Neuronal stem cell (in vitro differentiated cells): Measurements from ENCODE around the gene MAPK4.
"Not testable (repeated sequence)": the region's sequence is repeated elsewhere in the genome, so short reads cannot be mapped to it uniquely, and the experiment has no call there.

Experiments used
- DNase-seq: peaks from one replicate; pipeline ENCODE4 v3.0.0-alpha.2; 2013; ENCODE audit warnings: low spot score
- H2AFZ ChIP-seq: one replicate; pipeline ENCODE4 v1.6.1; 2013; ENCODE audit warnings: mild to moderate bottlenecking, low read length, inconsistent platforms
- H2AK5ac ChIP-seq: 2 replicates; pipeline ENCODE4 v1.6.1; 2013; ENCODE audit warnings: low read depth, mild to moderate bottlenecking, inconsistent platforms, low read length, moderate library complexity, mixed read lengths
- H2BK120ac ChIP-seq: 2 replicates; pipeline ENCODE4 v1.6.1; 2013; ENCODE audit warnings: low read depth, mild to moderate bottlenecking, inconsistent platforms, low read length, moderate library complexity, mixed read lengths
- H2BK12ac ChIP-seq: one replicate; pipeline ENCODE4 v1.6.1; 2013; ENCODE audit warnings: low read length, inconsistent platforms
- H2BK15ac ChIP-seq: 2 replicates; pipeline ENCODE4 v1.6.1; 2013; ENCODE audit warnings: mild to moderate bottlenecking, low read length, inconsistent platforms, mixed read lengths
- H2BK5ac ChIP-seq: one replicate; pipeline ENCODE4 v1.6.1; 2013; ENCODE audit warnings: inconsistent platforms, mild to moderate bottlenecking, low read length, moderate library complexity
- H3K14ac ChIP-seq: one replicate; pipeline ENCODE4 v1.6.1; 2013; ENCODE audit warnings: low read length, inconsistent platforms
- H3K18ac ChIP-seq: 2 replicates; pipeline ENCODE4 v1.6.1; 2013; ENCODE audit warnings: low read length, inconsistent platforms
- H3K23ac ChIP-seq: 2 replicates; pipeline ENCODE4 v1.6.1; 2013; ENCODE audit warnings: low read depth, mild to moderate bottlenecking, mixed read lengths, low read length, inconsistent platforms; ENCODE audit not compliant: poor library complexity
- H3K27ac ChIP-seq: replicated peaks from 3 replicates; pipeline ENCODE4 v1.5.1; 2013; ENCODE audit warnings: low read length, inconsistent platforms
- H3K27me3 ChIP-seq, 3 experiments: 2 replicates each; pipeline ENCODE4 v1.6.1; 2013; ENCODE audit warnings: low read length in 3 of 3, mild to moderate bottlenecking in 2 of 3, inconsistent platforms in 1 of 3, low read depth in 1 of 3, mixed read lengths in 1 of 3, moderate library complexity in 1 of 3; ENCODE audit not compliant: control insufficient read depth in 3 of 3, insufficient read depth in 3 of 3
- H3K36me3 ChIP-seq, 2 donors: replicated peaks in 1 of 2; 2 replicates each; pipeline ENCODE4 v1.6.1; 2013; ENCODE audit warnings: low read length in 2 of 2; ENCODE audit not compliant: control insufficient read depth in 2 of 2, insufficient read depth in 2 of 2
- H3K4ac ChIP-seq: 2 replicates; pipeline ENCODE4 v1.6.1; 2013; ENCODE audit warnings: inconsistent platforms, mild to moderate bottlenecking, low read length, moderate library complexity
- H3K4me1 ChIP-seq, 2 donors: 1 replicate in 1 of 2; 2 replicates in 1 of 2; pipeline ENCODE4 v1.6.1; 2013; ENCODE audit warnings: low read length in 2 of 2, low read depth in 1 of 2; ENCODE audit not compliant: control insufficient read depth in 2 of 2, insufficient read depth in 1 of 2
- H3K4me2 ChIP-seq: one replicate; pipeline ENCODE4 v1.6.1; 2013; ENCODE audit warnings: mild to moderate bottlenecking, low read length, inconsistent platforms; ENCODE audit not compliant: insufficient read depth, poor library complexity, severe bottlenecking
- H3K4me3 ChIP-seq, 2 donors: 2 replicates each; pipeline ENCODE4 v1.5.1; 2013; ENCODE audit warnings: low read length in 2 of 2, mild to moderate bottlenecking in 2 of 2, inconsistent platforms in 1 of 2, moderate library complexity in 1 of 2
- H3K79me1 ChIP-seq: one replicate; pipeline ENCODE4 v1.6.1; 2013; ENCODE audit warnings: low read depth, mild to moderate bottlenecking, inconsistent platforms, low read length, moderate library complexity
- H3K9ac ChIP-seq: one replicate; pipeline ENCODE4 v1.6.1; 2013; ENCODE audit warnings: mild to moderate bottlenecking, low read depth, low read length, inconsistent platforms; ENCODE audit not compliant: poor library complexity
- H3K9me3 ChIP-seq, 2 donors: replicated peaks in 1 of 2; 2 replicates each; pipeline versions ENCODE3 to v1.6.1; 2013; ENCODE audit warnings: low read length in 2 of 2, mild to moderate bottlenecking in 2 of 2, inconsistent platforms in 1 of 2, low read depth in 1 of 2, mixed read lengths in 1 of 2, moderate library complexity in 1 of 2; ENCODE audit not compliant: control insufficient read depth in 2 of 2, insufficient read depth in 1 of 2
- H4K8ac ChIP-seq: one replicate; pipeline ENCODE4 v1.6.1; 2013; ENCODE audit warnings: low read depth, mild to moderate bottlenecking, inconsistent platforms, low read length, moderate library complexity
- H4K91ac ChIP-seq: one replicate; pipeline ENCODE4 v1.6.1; 2013; ENCODE audit warnings: low read length, low read depth, mild to moderate bottlenecking, inconsistent platforms; ENCODE audit not compliant: poor library complexity
- WGBS, 2 donors: extraction: QIAGEN DNeasy Blood & Tissue Kit; methylation state at CpG; one replicate each; pipeline ENCODE4 v1.1.7; 2013; ENCODE audit warnings: missing lambda C conversion rate in 2 of 2, mixed read lengths in 1 of 2; ENCODE audit not compliant: insufficient read length in 2 of 2, insufficient replicate concordance in 1 of 2; ENCODE audit errors: extremely low coverage in 2 of 2; 5-methylcytosine and 5-hydroxymethylcytosine counted together

The MAPK4 gene

DNA sequence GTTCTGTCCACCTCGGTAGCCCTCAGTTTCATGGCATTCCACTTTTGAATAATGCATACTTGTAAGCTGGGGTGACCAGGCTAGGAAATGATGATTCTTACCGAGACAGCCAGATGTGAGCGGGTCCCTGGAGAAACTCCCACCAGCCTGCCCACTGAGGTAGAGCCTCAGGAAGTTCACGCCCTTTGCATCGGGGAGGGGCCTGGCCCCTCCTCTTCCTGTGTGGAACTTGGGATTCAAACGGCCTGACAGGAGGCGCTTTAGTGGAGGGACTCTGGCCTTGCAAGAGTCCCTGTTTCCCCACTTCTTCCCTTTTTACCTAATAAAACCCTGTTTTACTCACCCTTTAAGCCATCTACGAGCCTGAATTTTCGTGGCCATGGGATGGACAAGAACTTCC is 215.3 kb downstream of the MAPK4 start:
- Histone ChIP-seq H3K4me2 (no peak overlapping the region), H2AK5ac (no peak overlapping the region), H3K9ac (no peak overlapping the region), H3K23ac (no peak overlapping the region), H4K8ac (no peak overlapping the region), H3K27ac (no peak overlapping the region), H3K79me1 (no peaks in the 10 kb centered on the region), H3K9me3 (no peaks in the 10 kb centered on the region), H3K4me1 (no peaks in the 10 kb centered on the region), H2BK5ac (no peak overlapping the region), H3K14ac (no peak overlapping the region), H3K4ac (no peak overlapping the region), H4K91ac (no peak overlapping the region), H2AFZ (peak overlapping the region; percentile 13), H2BK15ac (no peak overlapping the region), H3K4me3 (no peak overlapping the region), H3K36me3 (no peaks in the 10 kb centered on the region), H2BK12ac (no peak overlapping the region), H3K18ac (no peak overlapping the region), H3K27me3 (peaks cover 0 to 10% (median 0%) of the 10 kb centered on the region in 3 experiments), H2BK120ac (no peak overlapping the region)
- WGBS, 2 donors: no CpG with 5 or more reads among the region's 9 CpGs
- DNase-seq: no peak

DNA sequence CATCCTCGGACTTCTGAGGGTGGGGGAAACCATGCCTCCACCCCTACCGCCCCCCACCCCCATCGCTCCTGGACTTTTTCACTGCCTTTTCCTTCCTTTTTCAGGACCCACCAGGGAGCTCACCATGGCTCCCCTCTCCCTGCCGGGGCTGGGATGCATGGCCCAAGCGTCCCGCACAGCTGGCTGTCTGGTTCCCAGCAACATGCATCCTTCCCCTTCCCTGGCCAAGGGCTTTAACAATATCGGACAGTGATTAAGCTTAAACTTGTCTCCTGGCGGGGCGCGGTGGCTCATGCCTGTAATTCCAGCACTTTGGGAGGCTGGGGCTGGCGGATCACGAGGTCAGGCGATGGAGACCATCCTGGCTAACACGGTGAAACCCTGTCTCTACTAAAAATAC is 215.8 kb downstream of the MAPK4 start:
- Histone ChIP-seq H3K18ac (no peak overlapping the region), H2BK5ac (no peak overlapping the region), H3K36me3 (no peaks in the 10 kb centered on the region), H3K4me3 (no peak overlapping the region), H2AK5ac (no peak overlapping the region), H3K4me2 (no peak overlapping the region), H3K27ac (no peak overlapping the region), H3K23ac (no peak overlapping the region), H2BK120ac (no peak overlapping the region), H3K9me3 (no peaks in the 10 kb centered on the region), H4K8ac (no peak overlapping the region), H3K9ac (no peak overlapping the region), H2AFZ (peak overlapping the region; percentile 13), H3K79me1 (no peaks in the 10 kb centered on the region), H3K4me1 (peaks cover 1 to 4% of the 10 kb centered on the region in 2 donors), H2BK15ac (no peak overlapping the region), H3K14ac (no peak overlapping the region), H4K91ac (no peak overlapping the region), H2BK12ac (no peak overlapping the region), H3K4ac (no peak overlapping the region), H3K27me3 (peaks cover 0 to 10% (median 0%) of the 10 kb centered on the region in 3 experiments)
- no CpG with 5 or more reads among the region's 14 CpGs for WGBS, 2 donors
- DNase-seq: no peak

DNA sequence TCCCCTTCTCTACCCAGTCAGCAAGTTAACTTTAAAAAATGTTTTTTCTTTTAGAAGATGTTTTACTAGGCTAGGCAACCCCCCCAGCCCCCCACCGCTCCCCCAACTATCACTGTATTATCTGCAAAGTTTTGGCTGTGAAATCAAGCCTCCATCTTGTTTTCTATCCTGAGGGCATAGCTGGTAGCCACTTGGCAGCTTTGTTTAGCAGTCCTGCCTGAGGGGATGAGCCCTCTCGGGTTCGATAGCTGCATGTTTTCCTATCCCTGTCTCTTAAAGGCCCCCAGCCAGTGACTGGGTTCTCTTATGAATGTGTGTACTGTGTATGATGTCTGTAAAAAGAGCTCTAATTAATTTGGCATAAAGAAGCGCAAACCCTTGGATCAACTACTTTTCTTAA is 216.5 kb downstream of the MAPK4 start:
- no peak overlapping the region for H3K4me3 ChIP-seq
- no peak overlapping the region for H3K27ac ChIP-seq
- no peak overlapping the region for H3K14ac ChIP-seq
- H3K23ac ChIP-seq: no peak overlapping the region
- no peak for DNase-seq
- no peak overlapping the region for H2AK5ac ChIP-seq
- H3K27me3 ChIP-seq: peaks cover 0 to 10% (median 0%) of the 10 kb centered on the region in 3 experiments
- no peaks in the 10 kb centered on the region for H3K79me1 ChIP-seq
- no peak overlapping the region for H4K8ac ChIP-seq
- H2AFZ ChIP-seq: no peak overlapping the region
- H2BK5ac ChIP-seq: no peak overlapping the region
- H3K4me1 ChIP-seq: peaks cover 1 to 4% of the 10 kb centered on the region in 2 donors
- no peak overlapping the region for H3K4me2 ChIP-seq
- no peak overlapping the region for H3K9ac ChIP-seq
- no peak overlapping the region for H3K4ac ChIP-seq
- H3K9me3 ChIP-seq: no peaks in the 10 kb centered on the region
- no peaks in the 10 kb centered on the region for H3K36me3 ChIP-seq
- H3K18ac ChIP-seq: no peak overlapping the region
- H2BK120ac ChIP-seq: no peak overlapping the region
- WGBS, 2 donors: no CpG with 5 or more reads among the region's 4 CpGs
- H4K91ac ChIP-seq: no peak overlapping the region
- H2BK12ac ChIP-seq: no peak overlapping the region
- no peak overlapping the region for H2BK15ac ChIP-seq

DNA sequence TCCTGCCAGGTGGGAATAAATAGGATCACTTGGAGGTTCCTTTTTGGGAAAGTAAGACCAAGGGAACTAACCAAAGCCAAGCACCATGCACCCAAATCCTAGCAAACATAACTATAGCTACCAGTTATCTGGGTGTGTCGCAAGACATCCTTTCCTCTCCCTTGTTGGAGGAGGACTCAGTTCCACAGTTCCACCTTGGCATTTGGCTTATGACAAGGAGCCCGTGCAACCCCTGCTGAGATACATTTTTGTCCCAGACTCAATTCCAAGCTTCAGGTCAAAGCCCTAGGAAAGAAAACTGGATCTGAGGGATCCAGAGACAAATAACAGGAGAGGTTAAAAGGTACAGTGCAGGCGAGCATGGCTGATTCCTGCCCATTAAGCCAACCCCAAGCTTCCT is 219.1 kb downstream of the MAPK4 start:
- H2BK120ac ChIP-seq, H2BK15ac ChIP-seq, H3K79me1 ChIP-seq, H2BK5ac ChIP-seq, H2BK12ac ChIP-seq, H3K4me2 ChIP-seq, H3K9me3 ChIP-seq, H3K27me3 ChIP-seq, H3K4me1 ChIP-seq, H3K4me3 ChIP-seq, H4K8ac ChIP-seq, DNase-seq, H4K91ac ChIP-seq, H3K14ac ChIP-seq, H3K27ac ChIP-seq, H3K9ac ChIP-seq, H3K18ac ChIP-seq, H3K36me3 ChIP-seq, H3K23ac ChIP-seq, H2AK5ac ChIP-seq, H2AFZ ChIP-seq, H3K4ac ChIP-seq: not testable (repeated sequence)
- WGBS, 2 donors: no CpG with 5 or more reads among the region's 3 CpGs
